ENCODE measurements around the gene TEAD4.

DNA sequence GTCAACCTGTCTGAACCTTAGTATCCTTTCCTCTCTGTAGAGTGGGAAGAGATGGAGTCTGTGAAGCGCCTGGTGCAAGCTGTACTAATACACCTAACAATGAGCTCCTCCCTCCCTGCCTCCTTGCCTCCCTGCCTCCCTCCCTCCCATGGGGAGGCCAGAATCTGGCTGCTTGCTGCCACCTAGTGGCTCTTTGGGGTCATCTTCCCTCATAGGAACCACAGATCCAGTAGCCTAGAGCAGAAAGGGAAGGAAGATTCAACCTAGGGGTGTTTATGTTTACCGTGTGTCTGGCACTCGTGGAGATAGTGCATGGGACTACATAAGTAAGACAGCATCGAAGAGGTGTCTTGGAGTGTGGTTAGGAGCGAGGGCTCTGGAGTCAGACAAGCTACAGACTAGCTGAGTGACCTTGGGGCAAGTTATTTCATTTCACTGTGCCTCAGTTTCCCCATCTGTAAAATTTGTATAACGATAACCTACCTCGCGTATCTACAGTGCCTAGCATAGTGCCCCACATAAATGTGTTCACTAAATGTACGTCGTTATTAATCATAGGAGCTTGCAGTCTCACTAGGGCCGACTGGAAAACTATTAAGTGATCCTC, 82.5 kb downstream of the TEAD4 start:
- TF ChIP-seq, protein P1, sequence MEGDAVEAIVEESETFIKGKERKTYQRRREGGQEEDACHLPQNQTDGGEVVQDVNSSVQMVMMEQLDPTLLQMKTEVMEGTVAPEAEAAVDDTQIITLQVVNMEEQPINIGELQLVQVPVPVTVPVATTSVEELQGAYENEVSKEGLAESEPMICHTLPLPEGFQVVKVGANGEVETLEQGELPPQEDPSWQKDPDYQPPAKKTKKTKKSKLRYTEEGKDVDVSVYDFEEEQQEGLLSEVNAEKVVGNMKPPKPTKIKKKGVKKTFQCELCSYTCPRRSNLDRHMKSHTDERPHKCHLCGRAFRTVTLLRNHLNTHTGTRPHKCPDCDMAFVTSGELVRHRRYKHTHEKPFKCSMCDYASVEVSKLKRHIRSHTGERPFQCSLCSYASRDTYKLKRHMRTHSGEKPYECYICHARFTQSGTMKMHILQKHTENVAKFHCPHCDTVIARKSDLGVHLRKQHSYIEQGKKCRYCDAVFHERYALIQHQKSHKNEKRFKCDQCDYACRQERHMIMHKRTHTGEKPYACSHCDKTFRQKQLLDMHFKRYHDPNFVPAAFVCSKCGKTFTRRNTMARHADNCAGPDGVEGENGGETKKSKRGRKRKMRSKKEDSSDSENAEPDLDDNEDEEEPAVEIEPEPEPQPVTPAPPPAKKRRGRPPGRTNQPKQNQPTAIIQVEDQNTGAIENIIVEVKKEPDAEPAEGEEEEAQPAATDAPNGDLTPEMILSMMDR (IDR thresholded peaks at IDR 0.05 in 8 of 11, conservative IDR thresholded peaks at IDR 0.05 in 3 of 11): peak in 10 of 11 experiments; percentile 33 to 77 (median 63)
- TF ChIP-seq POLR2A (IDR thresholded peaks at IDR 0.05) (no peak), POLR2AphosphoS5 (IDR thresholded peaks at IDR 0.05) (no peak)

All from spleen (tissue), 7 donors.